Osteocyte (in vitro differentiated cells): ENCODE measurements around the gene ZBTB24. TPM values are rescaled to one million over a fixed set of nuclear protein-coding genes. Genes with fewer than 3 reads are reported as not detected.

Source experiments
- DNase-seq: peaks from one replicate; pipeline ENCODE4 v3.0.0; 2021; ENCODE audit warnings: mixed read lengths; ENCODE audit not compliant: unreplicated experiment; ENCODE audit errors: extremely low spot score
- H3K27ac Mint-ChIP-seq: one replicate; pipeline ENCODE4 v1.8.0; 2021; ENCODE audit warnings: mild to moderate bottlenecking, mixed read lengths; ENCODE audit not compliant: unreplicated experiment
- H3K27me3 Mint-ChIP-seq: one replicate; pipeline ENCODE4 v1.8.0; 2021; ENCODE audit warnings: mixed read lengths; ENCODE audit not compliant: unreplicated experiment
- H3K36me3 Mint-ChIP-seq: one replicate; pipeline ENCODE4 v1.8.0; 2021; ENCODE audit warnings: mixed read lengths; ENCODE audit not compliant: unreplicated experiment
- H3K4me1 Mint-ChIP-seq: one replicate; pipeline ENCODE4 v1.8.0; 2021; ENCODE audit warnings: mixed read lengths; ENCODE audit not compliant: unreplicated experiment
- H3K4me3 Mint-ChIP-seq: one replicate; pipeline ENCODE4 v1.8.0; 2021; ENCODE audit warnings: mild to moderate bottlenecking, moderate library complexity, mixed read lengths; ENCODE audit not compliant: unreplicated experiment
- H3K9me3 Mint-ChIP-seq: one replicate; pipeline ENCODE4 v1.8.0; 2021; ENCODE audit warnings: mixed read lengths; ENCODE audit not compliant: unreplicated experiment
- CTCF ChIP-seq: fragments of 200-600 bp; sonication (generic); IDR thresholded peaks from 2 replicates; pipeline ENCODE4 v1.5.0; 2021; ENCODE audit warnings: antibody characterized with exemption, mild to moderate bottlenecking, moderate library complexity
- total RNA-seq: library from RNA; stranded (reverse); gene quantifications from 2 replicates; pipeline ENCODE4 v1.2.1, GENCODE V29; 2021

ZBTB24 gene
- total RNA-seq, 1 donor from 2014 or later: 6.2 TPM

DNA sequence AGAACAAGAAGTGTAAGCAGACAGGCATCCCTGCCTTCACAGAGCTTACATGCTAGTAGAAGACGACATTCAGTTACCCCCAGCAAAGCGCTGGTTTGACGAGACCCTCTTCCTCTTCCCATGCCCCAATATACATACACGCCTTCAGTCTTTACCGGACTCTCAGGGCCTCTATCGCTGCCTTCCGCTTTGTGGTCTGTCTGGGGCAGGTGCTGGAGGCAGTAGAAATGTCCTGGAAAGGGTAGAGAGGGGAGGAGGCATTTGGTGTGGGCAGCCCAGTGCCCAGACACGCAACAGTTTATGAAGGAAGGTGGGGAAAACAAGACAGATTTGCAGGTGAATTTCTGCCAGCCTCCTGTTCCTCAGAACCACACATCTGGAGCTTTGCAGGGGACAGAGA, 36.5 kb downstream of the ZBTB24 start:
- Mint-ChIP-seq H3K9me3 (no peaks in the 10 kb centered on the region), H3K36me3 (peaks cover 15% of the 10 kb centered on the region), H3K27ac (no peak overlapping the region), H3K27me3 (no peaks in the 10 kb centered on the region), H3K4me3 (no peak overlapping the region), H3K4me1 (peaks cover 8% of the 10 kb centered on the region)
- no peak for TF ChIP-seq CTCF
- DNase-seq: no peak

GRCh38 chr6:109446072-109446471, 36.9 kb downstream of the ZBTB24 start:
- H3K4me3 Mint-ChIP-seq: no peak overlapping the region
- DNase-seq: no peak
- H3K4me1 Mint-ChIP-seq: peaks cover 12% of the 10 kb centered on the region
- no peaks in the 10 kb centered on the region for H3K9me3 Mint-ChIP-seq
- peaks cover 15% of the 10 kb centered on the region for H3K36me3 Mint-ChIP-seq
- no peak overlapping the region for H3K27ac Mint-ChIP-seq
- H3K27me3 Mint-ChIP-seq: no peaks in the 10 kb centered on the region
- TF ChIP-seq CTCF: no peak

GRCh38 chr6:109445382-109445781, 37.6 kb downstream of the ZBTB24 start:
- no peak for DNase-seq
- H3K36me3 Mint-ChIP-seq: peaks cover 15% of the 10 kb centered on the region
- H3K27me3 Mint-ChIP-seq: no peaks in the 10 kb centered on the region
- H3K9me3 Mint-ChIP-seq: no peaks in the 10 kb centered on the region
- peaks cover 12% of the 10 kb centered on the region for H3K4me1 Mint-ChIP-seq
- H3K27ac Mint-ChIP-seq: no peak overlapping the region
- TF ChIP-seq CTCF: no peak
- H3K4me3 Mint-ChIP-seq: no peak overlapping the region

DNA sequence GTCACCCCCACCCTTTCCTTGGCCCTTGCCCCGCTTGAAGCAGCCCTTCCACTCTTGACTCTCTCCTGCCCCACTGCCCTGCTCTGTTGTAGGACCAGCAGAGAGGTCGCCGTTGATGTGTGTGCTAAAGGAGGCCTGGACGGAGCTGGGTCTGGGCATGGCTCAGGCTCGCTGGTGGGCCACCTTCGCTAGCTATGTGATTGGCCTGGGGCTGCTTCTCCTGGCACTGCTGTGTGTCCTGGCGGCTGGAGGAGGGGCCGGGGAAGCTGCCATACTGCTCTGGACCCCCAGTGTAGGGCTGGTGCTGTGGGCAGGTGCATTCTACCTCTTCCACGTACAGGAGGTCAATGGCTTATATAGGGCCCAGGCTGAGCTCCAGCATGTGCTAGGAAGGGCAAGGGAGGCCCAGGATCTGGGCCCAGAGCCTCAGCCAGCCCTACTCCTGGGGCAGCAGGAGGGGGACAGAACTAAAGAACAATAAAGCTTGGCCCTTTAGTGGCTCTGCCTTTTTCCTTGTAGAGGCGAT, 39.5 kb downstream of the ZBTB24 start:
- H3K4me1 Mint-ChIP-seq: peaks cover 18% of the 10 kb centered on the region
- DNase-seq: no peak
- peaks cover 15% of the 10 kb centered on the region for H3K36me3 Mint-ChIP-seq
- H3K27me3 Mint-ChIP-seq: no peaks in the 10 kb centered on the region
- H3K4me3 Mint-ChIP-seq: no peak overlapping the region
- no peaks in the 10 kb centered on the region for H3K9me3 Mint-ChIP-seq
- H3K27ac Mint-ChIP-seq: no peak overlapping the region
- TF ChIP-seq CTCF: no peak

DNA sequence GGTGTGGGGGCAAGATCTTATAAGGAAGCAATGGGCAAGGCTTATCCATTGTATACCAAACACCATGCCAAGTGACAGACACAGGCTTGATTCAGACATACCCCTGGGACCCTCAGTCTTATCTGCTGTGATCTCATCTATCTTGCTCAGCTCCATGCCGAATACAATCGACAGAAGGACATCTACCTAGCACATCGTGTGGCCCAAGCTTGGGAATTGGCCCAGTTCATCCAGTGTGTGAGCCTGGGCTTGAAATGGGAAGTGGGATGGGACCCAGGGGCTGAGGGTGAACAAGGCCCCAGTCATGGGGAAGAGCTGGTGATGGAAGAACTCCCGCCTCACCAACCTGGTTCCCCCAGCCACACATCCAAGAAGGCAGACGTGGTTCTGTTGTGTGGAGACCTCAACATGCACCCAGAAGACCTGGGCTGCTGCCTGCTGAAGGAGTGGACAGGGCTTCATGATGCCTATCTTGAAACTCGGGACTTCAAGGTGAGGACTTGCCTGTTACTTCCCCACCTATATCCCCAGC, 40.6 kb downstream of the ZBTB24 start:
- TF ChIP-seq CTCF: no peak
- Mint-ChIP-seq H3K4me3 (no peak overlapping the region), H3K9me3 (no peaks in the 10 kb centered on the region), H3K27ac (no peak overlapping the region), H3K36me3 (peaks cover 15% of the 10 kb centered on the region), H3K4me1 (peaks cover 18% of the 10 kb centered on the region), H3K27me3 (no peaks in the 10 kb centered on the region)
- no peak for DNase-seq
